HG03571 (cell line): Measurements from ENCODE around the gene FHOD1.

Source experiments
- ATAC-seq: cut with Tn5 transposase; IDR thresholded peaks from one replicate; pipeline ENCODE4 v1.9.1; 2021; ENCODE audit not compliant: unreplicated experiment

FHOD1 gene

DNA sequence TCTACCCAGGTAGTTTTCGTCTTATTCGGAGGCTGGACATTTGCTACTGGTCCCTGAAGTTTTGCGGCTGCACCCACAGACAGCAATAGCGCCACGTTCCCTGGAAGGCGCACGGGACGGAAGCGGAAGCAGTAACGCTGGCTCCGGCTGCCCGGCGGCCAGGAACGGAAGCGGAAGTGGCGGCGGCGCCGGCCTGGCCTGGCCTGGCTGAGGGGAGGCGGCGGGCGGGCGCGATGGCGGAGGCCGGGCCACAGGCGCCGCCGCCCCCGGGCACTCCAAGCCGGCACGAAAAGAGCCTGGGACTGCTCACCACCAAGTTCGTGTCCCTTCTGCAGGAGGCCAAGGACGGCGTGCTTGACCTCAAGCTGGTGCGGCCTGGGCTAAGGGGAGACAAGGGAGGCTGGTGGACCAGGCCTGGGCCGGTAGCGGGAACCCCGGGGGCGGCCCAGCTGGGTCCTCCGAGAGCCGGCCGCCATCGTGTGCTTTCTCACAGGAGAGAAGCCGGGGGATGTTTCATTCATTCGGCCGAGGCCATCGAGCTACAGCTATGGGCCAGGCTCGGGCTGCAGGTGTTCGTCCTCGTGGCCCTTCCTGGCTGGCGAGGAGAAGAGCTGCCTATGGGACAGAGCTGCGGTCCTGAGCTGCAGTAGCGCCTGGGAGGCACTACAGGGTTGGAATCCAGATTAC is 55.1 kb downstream of the FHOD1 start, which contains the start of gene E2F4:
Gene E2F4, plus strand, starts transcription at position 161 of the 687 bp plus-strand sequence. Its CDS starts 73 bp downstream, at position 234.
- ATAC-seq, result peak; percentile 68

DNA sequence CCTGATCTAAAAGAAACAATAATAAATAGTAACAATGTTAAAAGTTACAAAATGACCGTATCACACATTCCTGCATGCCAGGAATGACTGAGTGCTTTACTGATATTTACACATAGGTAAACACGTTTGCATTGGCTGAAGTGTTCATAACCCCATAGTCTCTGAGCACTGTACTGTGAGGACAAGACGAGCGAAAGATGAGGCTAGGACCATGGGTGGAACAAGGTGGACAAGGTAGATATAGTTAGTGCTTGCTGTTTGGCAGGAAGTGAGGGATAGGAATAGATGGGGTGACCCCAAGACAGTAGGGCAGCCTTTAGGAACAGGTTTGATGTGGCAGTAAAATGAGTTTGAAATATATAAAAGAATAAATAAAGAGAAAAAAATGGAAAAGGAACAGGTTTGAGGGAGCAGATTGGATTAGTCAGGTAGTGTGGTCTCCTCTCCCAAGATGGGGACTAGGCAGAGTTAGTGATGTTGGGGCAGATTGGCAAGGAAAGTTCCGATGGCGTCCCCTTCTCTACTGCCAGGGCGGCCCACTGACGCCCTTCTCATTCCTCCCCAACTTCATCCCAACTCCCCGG is 55.8 kb downstream of the FHOD1 start:
- ATAC-seq, result no peak

DNA sequence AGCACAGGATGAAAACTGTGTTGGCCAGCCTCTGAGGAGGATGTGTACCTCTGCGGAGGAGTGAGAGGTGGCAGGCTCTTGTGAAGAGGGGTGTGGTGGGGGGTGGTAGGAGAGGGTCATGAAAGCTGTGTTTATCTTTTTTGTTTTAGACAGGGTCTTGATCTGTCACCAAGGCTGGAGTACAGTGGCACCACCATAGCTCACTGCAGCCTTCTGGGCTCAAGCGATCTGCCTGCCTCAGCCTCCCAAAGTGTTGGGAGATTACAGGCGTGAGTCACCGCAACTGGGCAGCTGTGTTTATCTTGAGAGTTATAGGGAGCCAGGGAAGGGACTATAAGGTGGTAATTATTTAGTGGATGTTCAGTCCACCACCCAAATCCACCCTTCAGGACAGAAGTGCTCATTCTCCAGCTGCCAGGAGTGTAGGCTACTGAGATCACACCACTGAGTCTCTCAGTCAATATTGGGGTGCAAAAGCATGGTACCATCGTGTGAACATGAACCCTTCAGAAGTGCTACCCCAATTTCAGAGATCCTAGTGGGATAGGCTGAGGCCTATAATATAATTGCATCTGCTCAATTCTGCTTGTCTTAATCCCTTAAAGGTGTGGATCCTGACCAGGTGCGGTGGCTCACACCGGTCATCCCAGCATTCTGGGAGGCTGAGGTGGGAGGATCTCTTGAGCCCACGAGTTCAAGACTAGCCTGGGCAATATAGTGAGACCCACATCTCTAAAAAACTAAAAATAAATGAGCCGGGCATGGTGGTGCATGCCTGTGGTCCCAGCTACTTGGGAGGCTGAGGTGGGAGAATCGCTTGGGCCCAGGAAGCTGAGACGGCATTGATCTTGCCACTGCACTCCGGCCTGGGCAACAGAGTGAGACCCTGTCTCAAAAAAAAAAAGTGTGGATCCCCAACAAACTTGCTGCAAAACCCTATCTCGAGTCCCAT is 56.6 kb downstream of the FHOD1 start:
- ATAC-seq, result no peak

DNA sequence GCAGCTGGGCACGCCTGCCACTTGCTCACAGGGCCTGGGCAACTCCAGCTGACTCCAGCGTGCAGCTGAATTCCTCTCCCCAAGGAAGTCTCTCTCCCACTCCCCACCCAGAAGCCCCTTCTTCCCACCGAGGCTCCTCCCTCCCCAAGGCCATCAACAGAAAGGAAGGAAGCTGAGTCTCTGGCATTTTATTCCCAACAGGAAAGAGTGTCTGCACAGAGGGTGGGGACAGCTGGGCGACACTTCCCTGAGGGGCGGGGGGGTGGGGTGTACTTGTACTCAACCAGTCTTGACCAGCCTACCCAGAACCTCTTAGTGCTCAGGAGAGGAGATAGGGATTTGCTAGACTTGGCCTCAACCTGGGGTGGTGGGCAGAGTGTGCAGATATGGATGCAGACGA is 57.2 kb downstream of the FHOD1 start, which contains the start of gene EXOC3L1:
Gene EXOC3L1, minus strand, starts transcription at position 96 of the 400 bp plus-strand sequence. CDS start 460 bp downstream, outside the sequence.
- no peak for ATAC-seq

DNA sequence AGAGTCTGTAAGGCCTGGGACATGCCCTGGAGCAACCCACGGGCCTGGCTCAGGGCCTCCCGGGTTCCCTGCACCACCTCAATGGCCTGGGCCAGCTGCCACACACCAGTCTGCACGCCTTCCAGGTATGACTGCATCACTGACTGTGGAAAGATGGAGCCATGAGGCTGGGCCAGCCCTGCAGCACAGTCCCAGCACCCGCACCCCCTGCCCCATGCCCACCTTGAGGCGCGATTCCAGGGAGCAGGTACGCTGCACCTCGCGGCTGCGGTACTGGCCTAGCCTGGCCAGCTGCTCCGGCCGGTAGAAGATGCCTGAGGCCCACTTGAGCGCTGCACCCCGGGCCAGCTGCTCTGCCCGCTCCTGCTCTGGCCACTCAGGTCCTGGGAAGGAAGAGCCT is 58.5 kb downstream of the FHOD1 start:
- no peak for ATAC-seq

DNA sequence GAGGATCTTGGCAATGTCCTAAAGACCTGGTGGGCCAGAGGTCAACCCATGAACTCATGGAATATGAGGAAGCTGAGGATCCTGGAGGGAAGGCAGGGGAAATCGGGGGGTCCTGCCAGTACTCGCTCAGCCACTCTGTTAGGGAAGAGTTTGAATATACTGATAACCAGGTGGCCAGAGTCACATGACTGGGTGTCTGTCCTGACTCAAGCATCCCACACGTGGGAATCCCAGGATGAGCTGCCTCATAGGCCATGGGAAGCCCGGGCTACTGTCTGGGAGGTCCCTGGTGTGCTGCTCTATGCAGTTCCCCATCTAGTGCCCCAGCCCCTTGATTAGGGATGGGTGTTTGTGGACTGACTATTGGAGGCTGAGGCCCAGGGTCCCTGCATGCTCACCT is 59.0 kb downstream of the FHOD1 start:
- ATAC-seq, result no peak

DNA sequence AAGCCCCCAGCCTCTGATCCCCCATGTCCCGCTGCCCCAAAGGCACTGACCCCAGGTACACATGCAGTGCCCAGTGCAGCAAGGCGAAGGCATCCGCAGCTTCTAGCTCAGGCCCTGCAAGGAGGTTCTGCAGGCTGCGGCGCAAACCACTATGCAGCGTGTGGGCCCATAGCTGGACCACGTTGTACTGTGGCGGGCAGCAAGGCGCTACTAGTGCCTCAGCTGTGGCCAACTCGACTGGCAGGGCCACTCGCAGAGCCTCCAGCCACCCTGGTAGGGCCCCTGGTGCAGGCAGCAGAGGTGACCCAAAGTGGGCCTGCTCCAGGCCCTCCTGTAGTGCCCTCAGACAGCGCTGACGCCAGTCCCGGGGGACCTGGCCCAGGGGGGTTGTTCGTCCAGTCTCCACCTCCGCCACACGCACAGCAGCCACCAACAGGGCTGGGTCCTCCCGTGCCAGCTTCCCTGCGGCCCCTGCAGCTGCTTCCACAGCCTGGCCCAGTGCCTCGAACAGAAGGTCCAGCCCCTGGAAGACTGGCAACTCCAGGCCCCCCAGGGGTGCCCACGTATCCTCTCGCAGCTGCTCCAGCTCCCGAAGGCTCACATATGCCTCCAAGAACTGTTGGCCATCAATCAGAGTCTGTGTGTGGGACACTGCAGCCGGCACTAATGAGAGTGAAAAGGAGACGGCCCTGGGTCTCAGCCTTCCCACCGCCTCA is 59.9 kb downstream of the FHOD1 start:
- no peak for ATAC-seq

DNA sequence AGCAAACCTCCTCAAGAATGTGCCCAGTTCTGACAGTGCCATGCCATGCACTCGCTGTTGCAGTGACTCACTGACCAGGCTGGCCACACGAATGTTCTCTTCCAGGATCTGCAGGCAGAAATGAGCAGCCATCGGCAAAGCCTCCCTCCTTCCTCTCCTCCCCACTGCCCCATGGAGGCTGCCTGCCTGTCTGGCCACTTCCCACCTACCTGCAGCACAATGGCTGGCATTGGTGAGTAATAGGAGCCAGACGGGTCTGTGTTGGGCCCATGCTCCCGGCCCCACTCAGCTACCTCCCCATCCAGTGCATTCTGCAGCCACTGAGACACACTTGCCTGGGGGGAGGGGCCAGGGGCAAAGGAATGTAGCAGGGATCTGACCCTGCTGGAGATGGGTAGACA is 60.7 kb downstream of the FHOD1 start:
- ATAC-seq, result no peak

DNA sequence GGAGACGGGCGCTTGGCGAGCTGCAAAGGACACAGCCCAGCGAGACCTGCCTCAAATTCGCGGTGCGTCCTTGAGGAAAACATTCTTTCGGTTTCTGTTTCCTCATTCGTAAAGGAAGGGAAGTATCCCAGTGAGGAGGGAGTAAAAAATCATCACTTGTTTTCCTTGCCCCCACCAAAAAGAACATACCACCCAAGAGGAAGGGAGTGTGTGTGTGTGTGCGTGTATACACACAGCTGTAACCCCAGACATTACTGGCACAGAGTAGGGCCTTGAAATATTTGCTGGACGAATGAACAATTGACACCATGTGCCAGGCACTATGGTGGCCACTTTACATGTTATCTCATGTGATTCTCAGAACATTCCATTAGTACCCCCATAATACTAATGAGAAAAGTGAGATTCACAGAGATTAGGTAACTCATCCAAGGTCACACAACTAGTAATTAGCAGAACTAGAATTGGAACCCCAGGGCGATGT is 61.6 kb downstream of the FHOD1 start:
- no peak for ATAC-seq

DNA sequence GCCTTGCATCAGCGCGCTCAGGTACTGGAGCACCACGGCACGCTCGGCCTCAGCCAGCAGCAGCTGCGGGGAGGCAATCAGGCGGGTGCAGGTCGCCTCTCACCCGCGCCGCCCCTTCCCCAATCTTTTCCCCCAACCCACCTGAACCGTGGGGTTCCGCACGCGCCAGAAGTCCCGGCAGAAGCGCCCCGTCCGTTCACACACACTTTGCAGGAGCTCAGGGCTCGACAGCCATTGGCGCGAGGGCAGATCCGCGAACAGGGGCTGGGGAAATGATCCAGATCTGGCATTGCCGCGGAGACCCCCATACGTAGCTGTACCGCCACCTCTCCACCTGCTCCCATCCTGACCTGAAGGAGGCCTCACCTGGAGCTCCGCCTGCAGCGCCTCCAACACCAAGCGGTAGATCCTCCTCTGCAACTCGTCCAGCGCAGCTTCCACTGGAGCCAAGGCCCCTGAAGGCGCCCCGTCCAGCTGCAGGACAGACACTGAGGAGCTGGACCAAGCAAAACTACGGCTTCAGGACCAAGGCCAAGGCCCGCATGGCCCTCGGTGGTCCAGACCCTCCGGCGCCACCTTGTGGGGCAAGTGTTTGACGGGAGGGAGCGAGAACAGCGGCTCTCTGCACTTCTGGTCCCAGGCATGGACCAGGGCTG is 62.2 kb downstream of the FHOD1 start:
- no peak for ATAC-seq

DNA sequence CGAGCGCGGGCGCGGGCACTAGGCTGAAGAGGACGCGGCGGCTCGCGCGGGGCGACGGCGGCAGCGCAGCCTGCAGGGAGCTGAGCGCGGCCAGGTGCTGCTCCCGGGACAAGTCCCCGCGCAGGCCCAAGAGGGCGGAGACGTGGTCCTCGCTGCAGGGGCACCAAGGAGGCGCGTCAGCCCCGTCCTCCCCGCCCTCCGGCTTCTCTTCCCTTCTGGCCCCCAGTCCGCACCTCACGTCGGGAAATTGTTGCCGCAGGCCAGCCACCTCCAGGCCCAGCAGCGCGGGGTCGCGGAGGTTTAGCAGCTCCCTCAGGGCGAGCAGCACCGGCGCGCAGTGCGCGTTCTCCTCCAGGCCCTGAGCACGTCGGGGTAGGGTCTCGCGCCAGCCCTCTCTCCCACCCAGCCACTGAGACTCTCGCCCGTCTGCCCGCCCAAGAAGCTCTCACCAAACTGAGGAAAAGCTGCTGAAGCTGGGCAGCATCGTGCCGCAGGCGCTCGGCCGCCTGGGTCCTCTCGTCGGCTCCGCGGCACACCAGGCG is 62.8 kb downstream of the FHOD1 start:
- no peak for ATAC-seq

DNA sequence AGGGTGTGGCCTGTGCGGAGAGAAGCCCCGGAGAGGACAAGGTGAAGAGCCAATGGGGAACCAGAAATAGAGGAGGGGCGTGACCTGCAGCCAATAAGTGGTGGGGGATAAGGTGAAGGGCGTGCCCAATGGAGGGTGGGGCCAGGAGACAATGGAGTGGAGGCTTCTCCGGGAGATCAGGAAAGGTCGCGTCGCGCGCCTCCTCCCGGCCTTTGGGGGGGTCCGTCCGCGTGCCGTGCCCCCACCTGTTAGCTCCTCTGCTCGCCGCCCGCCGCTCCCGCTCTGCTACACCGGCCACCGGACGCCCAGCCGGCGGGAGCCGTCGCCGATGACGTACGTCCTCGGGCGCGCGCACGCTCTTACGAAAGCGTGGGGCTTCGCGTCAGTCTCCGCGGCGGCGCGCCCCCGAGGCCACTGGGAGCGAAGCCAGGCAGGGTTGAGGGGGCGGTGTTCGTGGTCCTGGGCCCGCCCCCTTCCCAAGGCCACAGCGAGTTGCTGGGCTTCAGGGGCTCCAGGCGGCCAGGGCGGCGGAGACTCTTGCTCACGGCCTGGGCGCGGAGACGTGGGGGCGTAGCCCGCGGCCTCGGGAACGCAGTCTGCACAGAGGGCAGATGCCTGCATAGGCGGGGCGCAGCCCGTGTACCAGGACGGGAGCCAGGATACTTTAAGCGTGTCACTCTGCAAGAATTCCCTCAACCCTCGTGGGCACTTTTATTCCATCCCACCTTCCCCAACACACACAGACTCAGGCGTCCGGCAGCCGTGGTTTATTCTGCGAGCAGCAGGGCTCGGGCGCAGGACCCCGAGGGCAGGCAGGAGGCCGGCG is 63.4 kb downstream of the FHOD1 start, which contains the start of gene MATCAP1:
Gene MATCAP1, minus strand, starts transcription at position 337 of the 826 bp plus-strand sequence. CDS start 3,353 bp downstream, outside the sequence.
- ATAC-seq, result peak; percentile 85

DNA sequence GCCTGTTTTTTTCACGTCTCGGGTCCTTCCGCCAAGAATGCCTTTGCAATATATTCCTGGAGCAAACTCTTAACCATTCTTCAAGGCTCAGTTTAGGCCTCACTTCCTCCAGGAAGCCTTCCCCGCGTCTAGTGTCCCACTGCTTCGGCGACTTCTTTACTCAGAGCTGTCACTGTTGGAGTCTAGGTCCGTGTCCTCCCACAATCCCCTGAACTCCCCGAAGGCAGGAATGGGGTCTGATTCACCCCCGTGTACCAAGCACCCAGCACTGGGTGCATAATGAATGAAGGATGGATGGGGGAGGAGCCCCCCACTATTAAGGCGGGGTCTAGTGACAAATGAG is 64.0 kb downstream of the FHOD1 start:
- ATAC-seq, result no peak

DNA sequence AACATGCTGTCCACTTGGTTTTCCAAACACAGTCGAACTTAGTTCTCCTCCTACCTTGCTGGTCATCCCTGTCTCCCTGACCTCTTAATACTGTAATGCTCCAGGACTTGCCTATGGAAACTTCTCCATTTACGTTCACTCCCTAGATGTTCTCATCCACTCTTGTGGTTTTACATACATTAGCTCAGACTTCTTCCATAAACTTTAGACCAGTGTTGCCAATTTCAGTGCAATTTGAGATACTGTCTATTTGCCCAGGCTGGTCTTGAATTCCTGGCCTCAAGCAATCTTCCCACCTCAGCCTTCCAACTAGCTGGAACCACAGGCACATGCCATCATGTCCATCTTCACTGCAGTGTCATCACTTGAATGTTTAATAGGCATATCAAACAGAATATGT is 65.0 kb downstream of the FHOD1 start:
- no peak for ATAC-seq

DNA sequence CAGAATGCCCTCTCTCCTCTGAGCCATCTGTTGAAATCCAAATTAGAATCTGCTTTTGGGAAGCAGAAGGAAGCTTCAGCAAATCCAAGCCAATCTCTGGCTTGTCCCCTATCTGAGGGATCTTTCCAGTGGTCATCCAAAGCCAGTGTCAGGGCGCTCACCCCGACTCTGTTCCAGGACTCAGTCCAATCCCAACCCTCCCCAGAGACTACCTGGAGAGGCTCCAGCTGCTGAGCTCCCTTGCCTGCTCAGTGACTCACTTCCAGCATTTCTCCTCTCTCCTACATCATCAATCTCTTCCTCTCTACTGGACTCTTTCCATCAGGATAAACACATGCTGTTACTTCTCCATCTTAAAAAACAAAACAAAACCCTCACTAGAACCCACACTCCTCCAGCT is 65.9 kb downstream of the FHOD1 start:
- ATAC-seq, result no peak

DNA sequence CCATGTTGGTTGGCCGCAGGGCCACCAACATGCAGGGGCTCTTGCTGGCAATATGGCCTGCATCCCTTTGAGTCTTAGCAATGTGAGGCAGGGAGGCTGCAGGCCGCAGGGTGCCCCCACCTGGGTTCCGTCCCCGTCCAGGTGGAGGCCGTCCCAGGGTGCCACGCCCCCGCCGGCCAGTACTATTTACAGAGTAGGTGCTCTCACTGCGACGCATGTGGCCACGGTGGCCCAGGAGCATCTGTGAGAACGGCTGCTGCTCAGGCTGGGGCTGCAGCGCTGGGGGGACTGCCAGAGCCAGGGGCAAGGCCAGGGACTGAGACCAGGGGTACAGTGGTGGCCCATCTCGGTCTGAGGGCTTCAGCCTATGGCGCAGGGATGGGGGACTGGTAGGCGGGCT is 67.1 kb downstream of the FHOD1 start:
- ATAC-seq, result no peak

DNA sequence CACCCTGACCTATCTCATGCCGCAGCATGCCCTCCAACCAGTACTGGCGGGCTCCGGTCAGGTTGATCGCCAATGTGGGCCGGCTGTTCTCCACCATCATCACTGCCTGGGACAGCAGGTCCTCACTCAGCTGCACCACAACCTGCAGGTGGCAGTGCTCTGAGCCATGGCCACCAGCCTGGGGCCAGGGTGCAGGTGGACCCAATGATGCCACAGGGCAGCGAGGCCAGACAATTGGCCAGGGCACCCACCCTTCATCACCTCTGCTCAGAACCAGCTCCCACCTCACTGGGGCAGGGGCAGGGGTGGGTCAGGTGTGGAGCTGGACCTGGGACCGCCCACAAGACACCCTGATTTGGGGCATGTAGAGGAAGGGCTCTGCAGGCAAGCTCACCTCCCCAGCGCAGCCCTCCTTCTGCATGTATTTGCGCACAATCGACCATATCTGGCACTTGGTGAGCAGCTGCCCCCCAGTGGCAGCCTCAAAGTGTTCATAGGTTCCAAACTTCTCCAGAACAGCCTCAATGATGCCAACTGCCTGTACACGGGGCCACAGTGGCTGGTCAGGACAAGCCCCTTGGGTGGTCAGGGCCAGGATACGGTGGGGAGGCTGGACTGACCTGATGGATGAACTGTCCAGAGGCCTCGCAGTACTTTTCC is 67.7 kb downstream of the FHOD1 start:
- ATAC-seq, result no peak
